HG03025 (cell line): Measurements from ENCODE around the gene MAST4.
"Not testable (repeated sequence)": the region's sequence is repeated elsewhere in the genome, so short reads cannot be mapped to it uniquely, and the experiment has no call there.

Experiments
- ATAC-seq: cut with Tn5 transposase; IDR thresholded peaks from one replicate; pipeline ENCODE4 v1.9.1; 2021; ENCODE audit warnings: mild to moderate bottlenecking, moderate library complexity; ENCODE audit not compliant: unreplicated experiment, low FRiP score

Gene MAST4

GRCh38 chr5:66741394-66741793, 145.2 kb downstream of the MAST4 start:
- no peak for ATAC-seq

GRCh38 chr5:66742083-66742895, 146.1 kb downstream of the MAST4 start:
- no peak for ATAC-seq

GRCh38 chr5:66742896-66743247, 146.7 kb downstream of the MAST4 start:
- no peak for ATAC-seq

- no peak for ATAC-seq
Observed at GRCh38 chr5:66743344-66743743, 147.2 kb downstream of the MAST4 start.

GRCh38 chr5:66744040-66744439, 147.8 kb downstream of the MAST4 start:
- no peak for ATAC-seq

GRCh38 chr5:66745297-66745696, 149.1 kb downstream of the MAST4 start:
- no peak for ATAC-seq

GRCh38 chr5:66747607-66748006, 151.4 kb downstream of the MAST4 start:
- ATAC-seq: no peak

- not testable (repeated sequence) for ATAC-seq
Observed at GRCh38 chr5:66752668-66753067, 156.5 kb downstream of the MAST4 start.

GRCh38 chr5:66757219-66757833, 161.1 kb downstream of the MAST4 start:
- ATAC-seq: no peak

GRCh38 chr5:66757834-66758371, 161.7 kb downstream of the MAST4 start:
- ATAC-seq: no peak

GRCh38 chr5:66769030-66769733, 173.0 kb downstream of the MAST4 start:
- no peak for ATAC-seq

GRCh38 chr5:66769839-66770617, 173.8 kb downstream of the MAST4 start:
- no peak for ATAC-seq

- ATAC-seq: no peak
Observed at GRCh38 chr5:66777868-66778267, 181.7 kb downstream of the MAST4 start.

- ATAC-seq: no peak
Observed at GRCh38 chr5:66779528-66779927, 183.3 kb downstream of the MAST4 start.

- no peak for ATAC-seq
Observed at GRCh38 chr5:66788556-66788955, 192.4 kb downstream of the MAST4 start.

GRCh38 chr5:66789434-66789833, 193.2 kb downstream of the MAST4 start:
- no peak for ATAC-seq

GRCh38 chr5:66793049-66793448, 196.9 kb downstream of the MAST4 start:
- ATAC-seq: no peak

GRCh38 chr5:66795682-66796081, 199.5 kb downstream of the MAST4 start:
- no peak for ATAC-seq

GRCh38 chr5:66796305-66797292, 200.4 kb downstream of the MAST4 start:
- ATAC-seq: no peak
